ENCODE results near the gene AVPR1B. TPM values are rescaled to one million over a fixed set of nuclear protein-coding genes. Genes with fewer than 3 reads are reported as not detected.
"Not testable (repeated sequence)": the region's sequence is repeated elsewhere in the genome, so short reads cannot be mapped to it uniquely, and the experiment has no call there.

The AVPR1B gene
- total RNA-seq, 1 donor from 2014 or later = not detected

- DNase-seq (ENCODE audit: low spot score) = no peak
Measured at GRCh38 chr1:206082831-206083695, 34.1 kb downstream of the AVPR1B start.

DNA sequence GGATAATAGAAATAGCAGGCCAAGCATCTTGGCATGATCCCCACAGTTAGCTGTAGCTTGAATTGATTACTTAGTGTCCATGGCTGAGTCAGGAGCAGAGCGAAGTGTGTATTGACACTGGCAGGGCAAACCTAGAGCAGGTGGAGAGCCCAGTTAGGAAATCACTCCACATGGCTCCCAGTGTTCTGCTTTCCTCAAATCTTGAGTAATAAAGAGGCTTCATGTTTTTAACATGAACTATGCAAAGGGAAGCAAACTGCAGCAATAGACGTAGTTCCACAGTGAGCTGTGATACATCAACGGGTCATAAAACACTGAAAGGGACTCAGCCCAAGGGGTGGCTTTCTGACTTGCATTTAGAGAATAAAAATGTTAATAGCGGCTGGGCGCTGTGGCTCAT lies 35.3 kb downstream of the AVPR1B start:
- no peak for DNase-seq (ENCODE audit: low spot score)

GRCh38 chr1:206080026-206080820 lies 37.0 kb downstream of the AVPR1B start:
- no peak for DNase-seq (ENCODE audit: low spot score)

DNA sequence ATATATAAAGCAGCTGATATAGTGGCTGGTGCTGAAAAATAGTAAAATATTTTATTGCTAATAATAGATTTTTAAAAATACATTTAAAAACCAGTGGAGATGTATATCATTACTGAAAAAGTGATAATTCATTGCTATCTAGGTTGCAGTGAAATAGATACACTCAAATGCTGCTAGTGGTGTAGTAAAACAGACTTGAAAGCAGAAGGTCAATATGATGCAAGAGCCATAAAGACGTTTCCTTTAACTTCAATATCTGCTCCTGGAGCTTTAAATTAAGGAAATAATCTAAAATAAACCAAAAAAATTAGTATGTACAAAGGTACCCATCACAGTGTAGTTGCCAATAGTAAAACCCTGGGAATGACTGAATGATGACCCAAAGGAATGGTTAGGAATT lies 38.1 kb downstream of the AVPR1B start:
- no peak for DNase-seq (ENCODE audit: low spot score)

DNA sequence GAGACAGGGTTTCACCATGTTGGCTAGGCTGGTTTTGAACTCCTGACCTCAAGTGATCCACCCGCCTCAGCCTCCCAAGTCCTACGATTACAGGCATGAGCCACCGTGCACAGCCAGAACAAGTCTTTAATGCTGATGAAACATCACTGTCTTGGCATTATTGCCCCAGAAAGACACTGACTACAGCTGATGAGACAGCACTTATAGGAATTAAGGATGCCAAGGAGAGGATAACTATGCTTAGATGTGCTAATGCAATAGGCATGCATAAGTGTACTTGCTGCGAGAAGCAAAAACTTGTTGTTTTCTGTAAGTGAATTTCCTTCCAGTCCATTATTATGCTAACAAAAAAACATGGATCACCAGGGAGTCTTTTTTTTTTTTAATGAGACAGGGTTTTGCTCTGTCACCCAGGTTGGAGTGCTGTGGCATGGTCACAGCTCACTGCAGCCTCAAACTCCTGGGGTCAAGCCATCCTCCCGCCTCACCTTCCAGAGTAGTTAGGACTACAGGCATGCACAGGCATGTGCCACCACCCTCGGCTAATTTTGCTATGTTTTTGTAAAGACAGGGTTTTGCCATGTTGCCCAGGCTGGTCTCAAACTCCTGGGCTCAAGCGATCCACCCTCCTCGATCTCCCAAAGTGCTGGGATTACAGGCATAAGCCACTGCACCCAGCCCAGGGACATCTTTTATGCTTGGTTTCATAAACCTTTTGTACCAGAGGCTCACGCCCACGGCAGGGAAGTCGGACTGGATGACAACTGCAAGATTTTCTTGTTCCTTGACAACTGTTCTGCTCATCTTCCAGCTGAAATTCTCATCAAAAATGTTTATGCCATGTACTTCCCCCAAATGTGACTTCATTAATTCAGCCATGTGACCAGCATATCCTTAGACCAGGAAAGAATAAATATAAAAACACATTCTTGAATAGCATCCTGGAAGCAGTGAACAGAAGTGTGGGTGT lies 41.1 kb downstream of the AVPR1B start:
- DNase-seq (ENCODE audit: low spot score) = no peak

- DNase-seq (ENCODE audit: low spot score) = no peak
Measured at GRCh38 chr1:206074839-206075238, 42.3 kb downstream of the AVPR1B start.

GRCh38 chr1:206070627-206071304 lies 46.4 kb downstream of the AVPR1B start:
- no peak for DNase-seq (ENCODE audit: low spot score)

GRCh38 chr1:206068314-206068713 lies 48.9 kb downstream of the AVPR1B start:
- DNase-seq (ENCODE audit: low spot score) = no peak

DNA sequence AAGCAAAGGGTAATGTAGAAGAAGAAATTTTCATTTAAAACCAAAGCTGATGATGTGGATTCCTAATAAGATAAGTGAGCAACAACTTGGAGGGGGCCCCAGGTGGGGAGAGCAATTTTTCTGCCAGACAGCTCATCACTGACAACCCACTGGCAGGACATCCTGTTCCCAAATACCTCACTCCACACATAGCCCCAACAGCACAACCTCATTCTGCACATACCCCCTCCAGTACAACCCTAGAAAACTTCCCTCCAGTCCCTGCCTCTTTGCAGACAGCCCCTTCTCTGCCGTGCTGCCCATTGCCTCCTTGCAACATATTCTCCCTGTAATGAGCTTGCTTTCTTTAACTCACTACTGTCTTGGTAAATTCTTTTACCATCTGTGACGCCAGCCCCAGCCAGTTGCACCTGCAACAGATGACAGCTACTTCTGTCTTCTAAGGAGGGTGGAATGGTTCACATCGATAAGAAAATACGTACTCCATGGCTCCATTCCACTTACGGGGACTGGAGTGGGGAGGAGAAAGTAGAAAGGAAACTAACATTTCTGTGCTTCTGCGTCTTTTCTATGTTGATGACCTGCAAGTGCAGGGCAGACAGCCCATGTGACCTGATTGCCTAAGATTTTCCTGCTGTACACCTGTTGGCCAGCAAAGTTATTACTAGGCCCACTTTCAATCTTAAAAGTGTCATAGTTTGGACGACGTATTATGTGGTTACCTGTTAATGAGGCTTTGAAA lies 49.5 kb downstream of the AVPR1B start:
- no peak for DNase-seq (ENCODE audit: low spot score)

DNA sequence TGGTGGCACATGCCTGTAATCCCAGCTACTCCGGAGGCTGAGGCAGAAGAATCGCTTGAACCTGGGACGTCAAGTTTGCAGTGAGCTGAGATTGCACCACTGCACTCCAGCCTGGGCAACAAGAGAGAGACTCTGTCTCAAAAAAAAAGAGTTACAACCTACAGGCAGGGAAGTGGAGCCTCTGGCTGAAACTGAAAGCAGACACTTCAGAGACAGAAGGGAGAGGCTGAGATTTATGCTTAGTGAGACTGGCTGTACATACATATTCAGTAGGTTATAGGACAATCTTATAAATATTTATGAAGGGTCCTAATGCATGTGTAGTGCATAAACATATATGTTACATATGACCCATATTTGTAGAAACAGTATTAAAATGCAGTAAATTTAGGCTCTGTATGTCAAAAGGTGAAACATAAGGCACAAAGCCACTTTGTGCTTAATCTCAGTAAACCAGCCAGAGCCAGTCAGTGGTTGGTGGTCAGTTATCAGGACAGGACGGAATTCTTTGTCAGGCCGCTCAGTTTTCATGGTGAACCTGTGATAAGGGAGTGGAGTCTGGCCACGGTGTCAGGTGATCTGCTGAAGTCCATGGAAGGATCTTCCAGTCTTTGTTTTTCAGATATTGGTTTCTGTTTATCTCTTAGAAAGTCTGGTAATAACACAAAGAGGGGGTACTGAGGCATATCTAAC lies 50.6 kb downstream of the AVPR1B start:
- DNase-seq (ENCODE audit: low spot score) = no peak

DNA sequence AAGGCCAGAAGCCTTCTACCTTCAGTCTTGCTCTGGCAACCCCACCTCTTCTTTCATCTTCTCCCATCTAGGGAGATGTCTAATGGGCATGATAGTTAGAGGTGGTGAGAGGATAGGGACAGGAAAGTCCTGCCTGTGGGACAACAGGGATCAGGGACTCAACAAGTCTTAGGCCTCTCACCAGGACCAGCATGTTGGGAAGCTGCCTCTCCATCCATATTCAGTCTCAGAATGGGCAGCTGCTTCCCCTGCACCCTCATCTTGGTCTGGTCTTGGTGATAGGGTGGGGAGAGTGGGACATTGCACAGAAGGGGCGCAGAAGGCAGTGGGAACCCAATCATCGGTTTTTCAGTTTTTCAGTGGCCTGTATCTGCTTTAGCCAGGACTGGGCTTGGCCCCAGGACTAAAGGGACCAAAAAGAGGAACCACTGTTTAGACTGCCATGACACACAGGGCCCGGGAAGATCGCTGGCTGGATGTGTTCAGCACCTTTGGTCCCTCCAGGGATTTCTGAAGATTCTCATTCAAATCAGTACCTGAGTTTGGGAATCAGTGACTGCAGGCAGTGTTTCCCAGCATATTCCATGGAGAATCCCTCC lies 51.5 kb downstream of the AVPR1B start:
- no peak for DNase-seq (ENCODE audit: low spot score)

- DNase-seq (ENCODE audit: low spot score) = not testable (repeated sequence)
Measured at GRCh38 chr1:206064501-206064900, 52.7 kb downstream of the AVPR1B start.

DNA sequence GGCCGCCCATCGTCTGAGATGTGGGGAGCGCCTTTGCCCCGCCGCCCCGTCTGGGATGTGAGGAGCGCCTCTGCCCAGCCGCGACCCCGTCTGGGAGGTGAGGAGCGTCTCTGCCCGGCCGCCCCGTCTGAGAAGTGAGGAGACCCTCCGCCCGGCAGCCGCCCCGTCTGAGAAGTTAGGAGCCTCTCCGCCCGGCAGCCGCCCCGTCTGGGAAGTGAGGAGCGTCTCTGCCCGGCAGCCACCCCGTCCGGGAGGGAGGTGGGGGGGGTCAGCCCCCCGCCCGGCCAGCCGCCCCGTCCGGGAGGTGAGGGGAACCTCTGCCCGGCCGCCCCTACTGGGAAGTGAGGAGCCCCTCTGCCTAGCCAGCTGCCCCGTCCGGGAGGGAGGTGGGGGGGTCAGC lies 53.2 kb downstream of the AVPR1B start:
- DNase-seq (ENCODE audit: low spot score) = not testable (repeated sequence)

DNA sequence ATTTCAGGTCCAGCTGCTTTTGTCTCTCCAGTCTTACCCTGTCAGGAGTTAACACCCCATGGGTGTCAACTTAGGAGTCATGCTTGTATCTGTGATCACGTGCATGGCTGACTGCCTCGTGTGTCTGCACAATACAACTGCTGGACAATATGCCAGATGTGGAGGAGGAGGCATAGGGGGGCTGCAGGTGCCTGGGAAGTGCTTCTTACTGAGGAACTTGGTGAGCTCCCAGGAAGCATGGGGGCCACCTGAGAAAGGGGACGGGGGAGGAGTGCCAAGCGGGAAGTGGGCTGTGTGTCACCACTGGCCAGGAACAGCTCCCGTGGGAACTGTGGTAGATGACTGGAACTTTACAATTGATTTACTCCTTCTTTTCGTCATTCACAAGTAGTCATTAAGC lies 54.7 kb downstream of the AVPR1B start:
- no peak for DNase-seq (ENCODE audit: low spot score)

DNA sequence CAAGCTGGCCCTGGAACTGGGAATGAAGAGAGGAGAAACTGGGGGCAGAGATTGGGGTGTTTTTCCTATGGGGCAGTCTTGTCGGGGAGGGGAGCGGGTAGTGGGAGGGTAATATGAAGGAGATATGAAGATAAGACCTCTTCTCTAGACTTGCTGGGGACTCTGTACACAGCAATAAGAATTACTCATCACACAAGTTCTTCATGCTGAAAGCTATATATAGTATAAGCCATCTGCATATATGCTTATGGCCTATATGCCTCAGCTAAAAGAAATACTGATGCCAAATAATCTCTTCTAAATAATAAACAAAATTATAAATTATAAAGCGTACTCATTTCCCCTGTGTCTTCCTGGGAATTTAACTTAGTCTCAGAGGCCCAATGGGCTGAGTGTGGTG lies 56.3 kb downstream of the AVPR1B start:
- DNase-seq (ENCODE audit: low spot score) = no peak
